Measurements from ENCODE around the gene BEGAIN. TPM values are rescaled to one million over a fixed set of nuclear protein-coding genes. Genes with fewer than 3 reads are reported as not detected.

Gene BEGAIN
- total RNA-seq, 1 experiment from 2014 or later = 0.54 TPM

DNA sequence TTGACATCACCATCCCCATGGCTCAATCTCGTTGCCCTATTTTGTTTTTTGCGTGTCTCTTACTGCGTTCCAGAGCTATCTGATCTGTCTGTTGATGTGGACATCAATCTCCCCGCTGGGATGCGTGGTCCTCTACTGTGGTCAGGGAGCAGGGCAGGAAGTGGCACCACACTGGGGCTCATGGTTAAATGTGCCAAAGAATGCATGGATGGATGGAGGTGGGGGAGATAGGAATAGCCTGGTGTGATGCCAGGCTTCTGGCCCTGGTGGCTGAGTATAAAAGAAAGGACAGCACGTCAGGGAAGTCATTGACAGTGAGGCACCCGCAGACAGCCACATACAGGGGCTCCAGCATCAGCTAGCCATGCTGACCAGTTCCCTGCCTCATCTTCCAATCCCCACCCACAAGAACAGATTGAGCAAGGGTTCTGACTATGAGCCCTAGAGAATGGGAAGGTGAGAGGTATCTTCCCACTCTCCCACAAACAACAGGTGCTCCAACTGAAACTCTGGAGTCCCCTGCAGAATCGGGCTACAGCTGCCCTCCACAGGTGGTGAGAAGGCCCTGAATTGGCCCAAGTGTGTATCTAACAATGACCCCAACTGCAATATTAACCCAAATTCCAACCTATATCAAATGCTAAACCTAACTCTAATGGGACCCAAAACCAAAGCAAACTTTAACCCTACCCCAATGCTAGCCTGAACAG, 2.7 kb upstream of the BEGAIN start:
- H3K4me3 ChIP-seq (ENCODE audit: low read depth, low read length) = no peak overlapping the region
- intact Hi-C loops (cut with micrococcal nuclease; ENCODE audit: unreplicated experiment) = no loop called here
- Mint-ChIP-seq H3K4me3 (ENCODE audit: unreplicated experiment) (no peak overlapping the region), H3K9me3 (ENCODE audit: unreplicated experiment) (no peaks in the 10 kb centered on the region), H3K4me1 (ENCODE audit: low read depth, unreplicated experiment) (no peaks in the 10 kb centered on the region), H3K27ac (ENCODE audit: unreplicated experiment) (no peak overlapping the region), H3K27me3 (ENCODE audit: insufficient read depth, unreplicated experiment) (peaks cover 34% of the 10 kb centered on the region), H3K36me3 (ENCODE audit: insufficient read depth, unreplicated experiment) (no peaks in the 10 kb centered on the region)
- H3K4me1 ChIP-seq = no peaks in the 10 kb centered on the region
- no TSS peak for BruUV-seq (replicated peaks)
- POLR2A ChIA-PET = no interaction called here
- TF ChIP-seq, protein P1, sequence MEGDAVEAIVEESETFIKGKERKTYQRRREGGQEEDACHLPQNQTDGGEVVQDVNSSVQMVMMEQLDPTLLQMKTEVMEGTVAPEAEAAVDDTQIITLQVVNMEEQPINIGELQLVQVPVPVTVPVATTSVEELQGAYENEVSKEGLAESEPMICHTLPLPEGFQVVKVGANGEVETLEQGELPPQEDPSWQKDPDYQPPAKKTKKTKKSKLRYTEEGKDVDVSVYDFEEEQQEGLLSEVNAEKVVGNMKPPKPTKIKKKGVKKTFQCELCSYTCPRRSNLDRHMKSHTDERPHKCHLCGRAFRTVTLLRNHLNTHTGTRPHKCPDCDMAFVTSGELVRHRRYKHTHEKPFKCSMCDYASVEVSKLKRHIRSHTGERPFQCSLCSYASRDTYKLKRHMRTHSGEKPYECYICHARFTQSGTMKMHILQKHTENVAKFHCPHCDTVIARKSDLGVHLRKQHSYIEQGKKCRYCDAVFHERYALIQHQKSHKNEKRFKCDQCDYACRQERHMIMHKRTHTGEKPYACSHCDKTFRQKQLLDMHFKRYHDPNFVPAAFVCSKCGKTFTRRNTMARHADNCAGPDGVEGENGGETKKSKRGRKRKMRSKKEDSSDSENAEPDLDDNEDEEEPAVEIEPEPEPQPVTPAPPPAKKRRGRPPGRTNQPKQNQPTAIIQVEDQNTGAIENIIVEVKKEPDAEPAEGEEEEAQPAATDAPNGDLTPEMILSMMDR (IDR thresholded peaks at IDR 0.05; ENCODE audit: insufficient read depth in 1 of 2, low read depth in 1 of 2, low read length in 1 of 2, severe bottlenecking in 1 of 2, unreplicated experiment in 1 of 2) = no peak
- DNase-seq = no peak
- CTCF ChIA-PET = interaction anchor here (0.6 kb wide), 1 partner anchor 49 kb away, joined by 5 read pairs; no protein-coding TSS in a partner anchor
- no peaks in the 10 kb centered on the region; the same call in none of the 2 replicates for H3K27me3 ChIP-seq (replicated peaks; ENCODE audit: control insufficient read depth, insufficient read depth, low read length)
- H3K9me3 ChIP-seq = no peaks in the 10 kb centered on the region
- no peaks in the 10 kb centered on the region for H3K36me3 ChIP-seq (ENCODE audit: control insufficient read depth, insufficient read depth, low read length)

DNA sequence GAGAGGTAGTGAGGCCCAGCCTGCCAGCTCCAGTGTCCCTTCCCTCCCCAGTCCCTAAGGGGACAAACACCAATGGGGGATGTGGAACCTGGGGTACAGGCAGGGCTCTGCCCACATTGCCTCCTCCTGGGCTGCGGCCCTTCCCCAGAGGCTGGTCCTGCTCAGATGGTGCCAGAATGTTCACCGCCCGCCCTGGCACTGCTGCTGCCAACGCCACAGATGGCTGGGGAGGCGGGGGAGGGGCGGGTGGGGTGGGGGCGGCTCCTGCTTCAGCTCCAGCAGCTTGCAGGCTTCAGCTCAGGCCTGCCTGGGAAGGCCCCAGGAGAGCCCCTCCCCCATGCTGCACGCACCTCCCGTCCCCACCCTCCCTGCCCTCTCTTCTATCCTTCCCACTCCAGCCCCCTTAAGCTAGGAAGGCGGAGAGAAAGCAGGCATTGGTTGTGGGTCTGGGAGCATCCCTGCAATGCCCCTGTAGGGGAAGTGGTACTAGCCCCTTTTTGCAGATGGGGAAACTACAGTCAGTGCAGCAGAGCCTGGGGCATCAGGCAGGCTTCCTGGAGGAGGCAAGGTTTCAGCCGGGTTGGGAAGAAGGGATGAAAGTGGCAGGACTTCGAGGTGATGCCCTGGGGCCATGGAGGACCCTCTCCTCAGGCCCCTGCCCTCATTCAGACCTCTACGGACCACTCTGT, 2.0 kb upstream of the BEGAIN start:
- no peaks in the 10 kb centered on the region for H3K9me3 Mint-ChIP-seq (ENCODE audit: unreplicated experiment)
- BruUV-seq (replicated peaks) = no TSS peak
- intact Hi-C loops (cut with micrococcal nuclease; ENCODE audit: unreplicated experiment) = no loop called here
- H3K27me3 Mint-ChIP-seq (ENCODE audit: insufficient read depth, unreplicated experiment) = peaks cover 34% of the 10 kb centered on the region
- H3K4me1 Mint-ChIP-seq (ENCODE audit: low read depth, unreplicated experiment) = no peaks in the 10 kb centered on the region
- CTCF ChIA-PET = interaction anchor here (0.6 kb wide), 1 partner anchor 48 kb away, joined by 5 read pairs; no protein-coding TSS in a partner anchor
- TF ChIP-seq, protein P1 (IDR thresholded peaks at IDR 0.05; ENCODE audit: insufficient read depth in 1 of 2, low read depth in 1 of 2, low read length in 1 of 2, severe bottlenecking in 1 of 2, unreplicated experiment in 1 of 2) = no peak
- no peaks in the 10 kb centered on the region for H3K4me1 ChIP-seq
- H3K36me3 ChIP-seq (ENCODE audit: control insufficient read depth, insufficient read depth, low read length) = no peaks in the 10 kb centered on the region
- no peaks in the 10 kb centered on the region for H3K36me3 Mint-ChIP-seq (ENCODE audit: insufficient read depth, unreplicated experiment)
- H3K4me3 Mint-ChIP-seq (ENCODE audit: unreplicated experiment) = no peak overlapping the region
- no peaks in the 10 kb centered on the region for H3K9me3 ChIP-seq
- H3K4me3 ChIP-seq (ENCODE audit: low read depth, low read length) = no peak overlapping the region
- POLR2A ChIA-PET = no interaction called here
- no peaks in the 10 kb centered on the region; the same call in none of the 2 replicates for H3K27me3 ChIP-seq (replicated peaks; ENCODE audit: control insufficient read depth, insufficient read depth, low read length)
- no peak for DNase-seq
- no peak overlapping the region for H3K27ac Mint-ChIP-seq (ENCODE audit: unreplicated experiment)

DNA sequence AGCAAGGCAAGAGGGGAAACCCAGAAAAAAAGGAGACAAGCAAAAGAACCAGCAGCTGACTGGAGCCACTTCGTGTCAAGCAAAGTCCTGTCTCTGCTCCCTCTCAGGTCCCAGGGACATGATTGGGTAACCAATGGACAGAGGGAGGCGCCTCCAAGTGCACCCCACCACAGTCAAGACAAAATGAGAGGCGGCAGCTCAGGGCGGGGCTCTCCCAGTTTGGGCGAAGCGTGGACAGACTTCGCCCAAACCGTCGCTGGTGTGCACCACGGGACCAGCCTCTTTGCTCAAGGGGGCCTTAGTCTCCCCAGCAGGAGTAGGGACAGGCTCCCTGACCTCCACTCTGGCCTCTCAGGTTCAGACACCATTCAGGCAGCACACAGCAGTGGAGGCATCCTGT, 1.5 kb upstream of the BEGAIN start:
- H3K27ac Mint-ChIP-seq (ENCODE audit: unreplicated experiment) = no peak overlapping the region
- no peaks in the 10 kb centered on the region; the same call in none of the 2 replicates for H3K27me3 ChIP-seq (replicated peaks; ENCODE audit: control insufficient read depth, insufficient read depth, low read length)
- H3K36me3 ChIP-seq (ENCODE audit: control insufficient read depth, insufficient read depth, low read length) = no peaks in the 10 kb centered on the region
- no peak for DNase-seq
- H3K4me1 Mint-ChIP-seq (ENCODE audit: low read depth, unreplicated experiment) = no peaks in the 10 kb centered on the region
- no peaks in the 10 kb centered on the region for H3K9me3 Mint-ChIP-seq (ENCODE audit: unreplicated experiment)
- no TSS peak for BruUV-seq (replicated peaks)
- H3K4me3 ChIP-seq (ENCODE audit: low read depth, low read length) = no peak overlapping the region
- CTCF ChIA-PET = no interaction called here
- peaks cover 32% of the 10 kb centered on the region for H3K27me3 Mint-ChIP-seq (ENCODE audit: insufficient read depth, unreplicated experiment)
- no peaks in the 10 kb centered on the region for H3K36me3 Mint-ChIP-seq (ENCODE audit: insufficient read depth, unreplicated experiment)
- H3K4me3 Mint-ChIP-seq (ENCODE audit: unreplicated experiment) = no peak overlapping the region
- intact Hi-C loops (cut with micrococcal nuclease; ENCODE audit: unreplicated experiment) = no loop called here
- H3K9me3 ChIP-seq = no peaks in the 10 kb centered on the region
- POLR2A ChIA-PET = no interaction called here
- TF ChIP-seq, protein P1 (IDR thresholded peaks at IDR 0.05; ENCODE audit: insufficient read depth in 1 of 2, low read depth in 1 of 2, low read length in 1 of 2, severe bottlenecking in 1 of 2, unreplicated experiment in 1 of 2) = no peak
- no peaks in the 10 kb centered on the region for H3K4me1 ChIP-seq
